Breast epithelium (tissue), 3 donors: ENCODE data around the gene SLC6A11.

Experiments used
- CTCF ChIP-seq, 3 donors: fragments of 450-650 bp; IDR thresholded peaks; one replicate each; pipeline ENCODE4 v1.5.1; 2016 to 2017; ENCODE audit warnings: antibody characterized with exemption in 3 of 3, mild to moderate bottlenecking in 3 of 3, moderate library complexity in 3 of 3
- POLR2A ChIP-seq: fragments of 450-650 bp; IDR thresholded peaks from one replicate; pipeline ENCODE4 v1.6.1; 2016; ENCODE audit warnings: antibody characterized with exemption, mild to moderate bottlenecking, moderate library complexity
- POLR2AphosphoS5 ChIP-seq, 3 donors: sonication (generic); formaldehyde crosslinking; IDR thresholded peaks; one replicate each; pipeline ENCODE4 v1.6.1; 2017; ENCODE audit warnings: antibody characterized with exemption in 3 of 3

- TF ChIP-seq CTCF (IDR thresholded peaks at IDR 0.05) (no peak), POLR2A (no peak), POLR2AphosphoS5 (IDR thresholded peaks at IDR 0.05) (no peak)
Observed at GRCh38 chr3:10857235-10857634, 41.2 kb downstream of the SLC6A11 start.
